Measurements from ENCODE around the gene NUBPL. TPM values are rescaled to one million over a fixed set of nuclear protein-coding genes. Genes with fewer than 3 reads are reported as not detected.

NUBPL gene
- polyA plus RNA-seq, 2 of the 4 experiments (the other 2 are of a cell fraction), result 7.6 to 14.1 TPM

DNA sequence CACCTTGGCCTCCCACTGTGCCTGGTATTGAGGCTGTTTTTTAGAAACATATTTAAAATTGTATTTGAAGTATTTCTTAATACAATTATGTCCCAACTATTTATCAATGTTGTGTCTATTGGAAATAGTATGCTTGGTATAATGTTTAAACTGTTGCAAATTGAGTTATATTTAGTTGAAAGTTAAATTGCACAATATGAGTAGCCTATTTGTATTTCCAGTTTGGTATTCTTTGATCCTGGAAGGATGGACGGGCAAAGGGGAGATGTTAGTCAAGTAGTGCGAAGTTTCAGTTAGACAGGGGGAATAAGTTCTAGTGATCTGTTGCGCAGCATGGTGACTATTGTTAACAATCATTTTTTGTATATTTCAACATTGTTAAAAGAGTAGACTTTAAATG is 111.5 kb downstream of the NUBPL start:
- 95% methylated on average over 3 of the region's 3 CpGs for WGBS (ENCODE audit: missing lambda C conversion rate)
- ATAC-seq, result no peak
- no peak for FAIRE-seq

DNA sequence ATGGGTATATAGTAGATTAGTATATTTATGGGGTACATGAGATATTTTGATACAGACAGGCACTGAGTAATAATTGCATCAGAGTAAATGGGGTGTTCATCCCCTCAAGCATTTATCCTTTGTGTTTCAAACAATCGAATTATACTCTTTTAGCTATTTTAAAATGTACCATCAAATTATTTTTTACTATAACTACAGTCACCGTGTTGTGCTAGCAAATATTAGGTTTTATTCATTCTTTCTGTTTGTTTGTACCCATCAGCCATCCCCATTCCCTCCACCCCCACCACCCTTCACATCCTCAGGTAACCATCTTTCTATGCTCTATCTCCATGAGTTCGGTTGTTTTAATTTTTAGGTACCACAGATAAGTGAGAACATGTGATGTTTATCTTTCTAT is 115.8 kb downstream of the NUBPL start:
- no peaks in the 10 kb centered on the region for H3K4me1 ChIP-seq
- no peak for ATAC-seq
- ChIA-PET CTCF (interaction anchor here (0.6 kb wide), 1 partner anchor 106 kb away, joined by 4 read pairs; no protein-coding TSS in a partner anchor), POLR2A (no interaction called here)
- no peaks in the 10 kb centered on the region for H3K9me3 ChIP-seq
- 83% methylated on average over 3 of the region's 3 CpGs for WGBS (ENCODE audit: missing lambda C conversion rate)
- no peak overlapping the region for H3K27ac ChIP-seq
- no peak for DNase-seq (ENCODE audit: low read depth in 1 of 2, low spot score in 1 of 2)
- TF ChIP-seq CBX2 (IDR thresholded peaks at IDR 0.05; ENCODE audit: borderline replicate concordance, low read depth), result no peak
- TF ChIP-seq FOSL2 (IDR thresholded peaks at IDR 0.05), result no peak
- no peak for TF ChIP-seq FOSL2 (CRISPR knock-in tag; IDR thresholded peaks at IDR 0.05)
- no peak for TF ChIP-seq ESRRA (IDR thresholded peaks at IDR 0.05; ENCODE audit: borderline replicate concordance, low read length)
- no peak for TF ChIP-seq HDAC2 (IDR thresholded peaks at IDR 0.05)
- no peak for TF ChIP-seq FOSB (CRISPR knock-in tag; IDR thresholded peaks at IDR 0.05)
- TF ChIP-seq ZSCAN20 (CRISPR knock-in tag; IDR thresholded peaks at IDR 0.05), result no peak
- no peak for TF ChIP-seq HOXB13 (CRISPR knock-in tag; IDR thresholded peaks at IDR 0.05; ENCODE audit: low read depth)
- no peak for TF ChIP-seq NR3C1 (IDR thresholded peaks at IDR 0.05)
- TF ChIP-seq ZFP36 (IDR thresholded peaks at IDR 0.05; ENCODE audit: borderline replicate concordance, partially characterized antibody), result no peak
- TF ChIP-seq KDM5A (IDR thresholded peaks at IDR 0.05), result no peak
- TF ChIP-seq HOXB5 (CRISPR knock-in tag; IDR thresholded peaks at IDR 0.05), result no peak
- TF ChIP-seq, protein P1, sequence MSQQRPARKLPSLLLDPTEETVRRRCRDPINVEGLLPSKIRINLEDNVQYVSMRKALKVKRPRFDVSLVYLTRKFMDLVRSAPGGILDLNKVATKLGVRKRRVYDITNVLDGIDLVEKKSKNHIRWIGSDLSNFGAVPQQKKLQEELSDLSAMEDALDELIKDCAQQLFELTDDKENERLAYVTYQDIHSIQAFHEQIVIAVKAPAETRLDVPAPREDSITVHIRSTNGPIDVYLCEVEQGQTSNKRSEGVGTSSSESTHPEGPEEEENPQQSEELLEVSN (IDR thresholded peaks at IDR 0.05; ENCODE audit: borderline replicate concordance, low read depth), result no peak
- TF ChIP-seq, protein P2, sequence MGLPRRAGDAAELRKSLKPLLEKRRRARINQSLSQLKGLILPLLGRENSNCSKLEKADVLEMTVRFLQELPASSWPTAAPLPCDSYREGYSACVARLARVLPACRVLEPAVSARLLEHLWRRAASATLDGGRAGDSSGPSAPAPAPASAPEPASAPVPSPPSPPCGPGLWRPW (IDR thresholded peaks at IDR 0.05), result no peak
- no peak for TF ChIP-seq EHMT2 (IDR thresholded peaks at IDR 0.05; ENCODE audit: low read depth)
- no peak overlapping the region for H3K4me2 ChIP-seq
- no peak overlapping the region for H3K4me3 ChIP-seq
- FAIRE-seq, result no peak

More for the DNA sequence above, 111.5 kb downstream of the NUBPL start:
- CTCF ChIA-PET, result no interaction called here
- Histone ChIP-seq H3K4me3 (no peak overlapping the region), H3K9me3 (no peaks in the 10 kb centered on the region), H3K27ac (no peak overlapping the region), H3K4me2 (no peak overlapping the region), H3K4me1 (no peaks in the 10 kb centered on the region)
- no peak for DNase-seq (ENCODE audit: low read depth in 1 of 2, low spot score in 1 of 2)
- no peak for TF ChIP-seq KDM1A (IDR thresholded peaks at IDR 0.05; ENCODE audit: low read depth)
- TF ChIP-seq, protein P3, sequence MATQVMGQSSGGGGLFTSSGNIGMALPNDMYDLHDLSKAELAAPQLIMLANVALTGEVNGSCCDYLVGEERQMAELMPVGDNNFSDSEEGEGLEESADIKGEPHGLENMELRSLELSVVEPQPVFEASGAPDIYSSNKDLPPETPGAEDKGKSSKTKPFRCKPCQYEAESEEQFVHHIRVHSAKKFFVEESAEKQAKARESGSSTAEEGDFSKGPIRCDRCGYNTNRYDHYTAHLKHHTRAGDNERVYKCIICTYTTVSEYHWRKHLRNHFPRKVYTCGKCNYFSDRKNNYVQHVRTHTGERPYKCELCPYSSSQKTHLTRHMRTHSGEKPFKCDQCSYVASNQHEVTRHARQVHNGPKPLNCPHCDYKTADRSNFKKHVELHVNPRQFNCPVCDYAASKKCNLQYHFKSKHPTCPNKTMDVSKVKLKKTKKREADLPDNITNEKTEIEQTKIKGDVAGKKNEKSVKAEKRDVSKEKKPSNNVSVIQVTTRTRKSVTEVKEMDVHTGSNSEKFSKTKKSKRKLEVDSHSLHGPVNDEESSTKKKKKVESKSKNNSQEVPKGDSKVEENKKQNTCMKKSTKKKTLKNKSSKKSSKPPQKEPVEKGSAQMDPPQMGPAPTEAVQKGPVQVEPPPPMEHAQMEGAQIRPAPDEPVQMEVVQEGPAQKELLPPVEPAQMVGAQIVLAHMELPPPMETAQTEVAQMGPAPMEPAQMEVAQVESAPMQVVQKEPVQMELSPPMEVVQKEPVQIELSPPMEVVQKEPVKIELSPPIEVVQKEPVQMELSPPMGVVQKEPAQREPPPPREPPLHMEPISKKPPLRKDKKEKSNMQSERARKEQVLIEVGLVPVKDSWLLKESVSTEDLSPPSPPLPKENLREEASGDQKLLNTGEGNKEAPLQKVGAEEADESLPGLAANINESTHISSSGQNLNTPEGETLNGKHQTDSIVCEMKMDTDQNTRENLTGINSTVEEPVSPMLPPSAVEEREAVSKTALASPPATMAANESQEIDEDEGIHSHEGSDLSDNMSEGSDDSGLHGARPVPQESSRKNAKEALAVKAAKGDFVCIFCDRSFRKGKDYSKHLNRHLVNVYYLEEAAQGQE (IDR thresholded peaks at IDR 0.05), result no peak
- POLR2A ChIA-PET, result no interaction called here

DNA sequence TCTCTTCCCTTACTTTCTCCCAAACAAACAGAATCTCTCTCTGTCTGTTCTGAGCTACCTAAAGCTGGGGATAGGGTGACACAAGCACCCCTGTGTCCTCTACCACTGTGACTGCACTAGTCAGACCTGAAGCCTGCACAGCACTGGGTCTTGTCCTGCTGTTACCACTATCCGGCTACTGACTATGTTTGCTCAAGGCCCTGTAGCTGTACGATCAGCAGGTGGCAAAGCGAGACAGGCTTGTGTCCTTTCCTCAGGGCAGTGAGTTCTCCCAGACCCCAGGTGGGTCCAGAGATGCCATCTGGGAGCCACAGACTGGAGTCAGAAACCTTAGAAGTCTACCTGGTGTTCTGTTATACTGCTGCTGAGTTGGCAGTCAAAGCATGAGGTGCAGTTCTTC is 116.4 kb downstream of the NUBPL start:
- FAIRE-seq, result no peak
- no peak for DNase-seq (ENCODE audit: low read depth in 1 of 2, low spot score in 1 of 2)
- ATAC-seq, result peak in 1 of 2 experiments; percentile 34; a peak in 3 of 6 replicates
- Histone ChIP-seq H3K4me1 (no peaks in the 10 kb centered on the region), H3K4me2 (no peak overlapping the region), H3K27ac (no peak overlapping the region), H3K4me3 (no peak overlapping the region), H3K9me3 (no peaks in the 10 kb centered on the region)
- ChIA-PET POLR2A (interaction anchor here (0.5 kb wide), 1 partner anchor 251 kb away, joined by 4 read pairs; no protein-coding TSS in a partner anchor), CTCF (interaction anchor here (0.6 to 1.3 kb wide), 2 partner anchors 91 to 107 kb away, joined by 3 to 4 read pairs; no protein-coding TSS in a partner anchor)
- TF ChIP-seq ZFP36 (IDR thresholded peaks at IDR 0.05; ENCODE audit: borderline replicate concordance, partially characterized antibody) (no peak), FOXS1 (CRISPR knock-in tag; IDR thresholded peaks at IDR 0.05) (no peak), PHF8 (IDR thresholded peaks at IDR 0.05; ENCODE audit: borderline replicate concordance, low read depth) (no peak), CEBPB (IDR thresholded peaks at IDR 0.05) (no peak), RNF2 (IDR thresholded peaks at IDR 0.05; ENCODE audit: borderline replicate concordance, low read depth) (no peak), POLR2A (IDR thresholded peaks at IDR 0.05; ENCODE audit: low read length) (no peak), RARB (CRISPR knock-in tag; IDR thresholded peaks at IDR 0.05) (no peak), KDM5A (IDR thresholded peaks at IDR 0.05) (no peak), CHD4 (IDR thresholded peaks at IDR 0.05; ENCODE audit: borderline replicate concordance) (no peak), HOXB13 (CRISPR knock-in tag; IDR thresholded peaks at IDR 0.05; ENCODE audit: low read depth) (no peak), FOSL2 (IDR thresholded peaks at IDR 0.05) (no peak), FOSL2 (CRISPR knock-in tag; IDR thresholded peaks at IDR 0.05) (no peak)
- TF ChIP-seq, protein P4, sequence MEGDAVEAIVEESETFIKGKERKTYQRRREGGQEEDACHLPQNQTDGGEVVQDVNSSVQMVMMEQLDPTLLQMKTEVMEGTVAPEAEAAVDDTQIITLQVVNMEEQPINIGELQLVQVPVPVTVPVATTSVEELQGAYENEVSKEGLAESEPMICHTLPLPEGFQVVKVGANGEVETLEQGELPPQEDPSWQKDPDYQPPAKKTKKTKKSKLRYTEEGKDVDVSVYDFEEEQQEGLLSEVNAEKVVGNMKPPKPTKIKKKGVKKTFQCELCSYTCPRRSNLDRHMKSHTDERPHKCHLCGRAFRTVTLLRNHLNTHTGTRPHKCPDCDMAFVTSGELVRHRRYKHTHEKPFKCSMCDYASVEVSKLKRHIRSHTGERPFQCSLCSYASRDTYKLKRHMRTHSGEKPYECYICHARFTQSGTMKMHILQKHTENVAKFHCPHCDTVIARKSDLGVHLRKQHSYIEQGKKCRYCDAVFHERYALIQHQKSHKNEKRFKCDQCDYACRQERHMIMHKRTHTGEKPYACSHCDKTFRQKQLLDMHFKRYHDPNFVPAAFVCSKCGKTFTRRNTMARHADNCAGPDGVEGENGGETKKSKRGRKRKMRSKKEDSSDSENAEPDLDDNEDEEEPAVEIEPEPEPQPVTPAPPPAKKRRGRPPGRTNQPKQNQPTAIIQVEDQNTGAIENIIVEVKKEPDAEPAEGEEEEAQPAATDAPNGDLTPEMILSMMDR (IDR thresholded peaks at IDR 0.05), result no peak
- 87% methylated on average over 3 of the region's 3 CpGs for WGBS (ENCODE audit: missing lambda C conversion rate)

Data from A549 (cell line).